ENCODE measurements around the gene ZNF417. TPM values are rescaled to one million over a fixed set of nuclear protein-coding genes. Genes with fewer than 3 reads are reported as not detected.

The ZNF417 gene
- total and polyA plus RNA-seq, 9 of the 15 experiments (the other 6 are each of a cell fraction or from before 2014, with no cell fraction given): 0.35 to 7.2 (median 3.2) TPM

DNA sequence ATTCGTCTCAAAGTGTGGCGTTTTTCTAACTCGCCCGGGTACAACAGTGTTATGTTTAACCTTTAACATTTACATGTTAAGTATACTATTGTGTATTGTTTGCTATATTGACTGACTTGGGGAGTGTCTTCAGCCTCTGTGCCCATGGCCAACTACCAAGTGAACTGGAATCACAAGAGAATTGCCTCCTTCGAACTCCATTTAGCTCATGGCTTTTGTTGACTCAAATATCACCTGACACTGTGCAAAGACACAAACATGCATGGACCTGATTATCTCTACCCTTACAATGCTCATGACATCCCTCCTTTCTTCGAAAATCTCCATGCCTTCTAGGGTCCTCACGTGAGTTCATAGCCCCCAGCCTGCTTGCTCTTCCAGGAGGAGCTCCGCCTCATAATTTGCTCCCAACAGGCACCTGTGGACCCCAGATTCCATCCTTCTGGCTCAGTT is 28.3 kb downstream of the ZNF417 start:
- H2AFZ ChIP-seq (ENCODE audit: low read depth, low read length): no peak overlapping the region
- peaks cover 0 to 5% of the 10 kb centered on the region in 2 experiments; a peak in 2 of 5 replicates for H3K4me1 ChIP-seq (replicated peaks in 1 of 2; ENCODE audit: control insufficient read depth in 2 of 2, insufficient read depth in 2 of 2, low read length in 2 of 2)
- no peaks in the 10 kb centered on the region for H3K36me3 ChIP-seq (ENCODE audit: control insufficient read depth, insufficient read depth, low read length)
- H3K9me1 ChIP-seq (ENCODE audit: control insufficient read depth, insufficient read depth, low read length): no peaks in the 10 kb centered on the region
- H3K9me3 ChIP-seq (replicated peaks; ENCODE audit: control insufficient read depth, insufficient read depth, low read depth, low read length): peaks cover 4% of the 10 kb centered on the region
- H4K20me1 ChIP-seq (replicated peaks; ENCODE audit: control insufficient read depth, insufficient read depth, low read length): no peaks in the 10 kb centered on the region
- no peaks in the 10 kb centered on the region for H3K79me2 ChIP-seq (ENCODE audit: control insufficient read depth, insufficient read depth, low read length)
- intact Hi-C loops (cut with micrococcal nuclease): no loop called here
- in situ Hi-C loops (cut with MboI): no loop called here
- TF ChIP-seq SMAD1 (IDR thresholded peaks at IDR 0.05; ENCODE audit: low read depth, low read length, partially characterized antibody) (no peak), STAT5A (IDR thresholded peaks at IDR 0.05; ENCODE audit: borderline replicate concordance, low read length) (no peak), ZBTB1 (CRISPR knock-in tag; IDR thresholded peaks at IDR 0.05; ENCODE audit: borderline replicate concordance, low read depth) (no peak), ZNF146 (CRISPR knock-in tag; IDR thresholded peaks at IDR 0.05; ENCODE audit: unreplicated experiment) (no peak), RAD21 (CRISPR knock-in tag; conservative IDR thresholded peaks at IDR 0.05 in 1 of 2, IDR thresholded peaks at IDR 0.05 in 1 of 2) (no peak)
- TF ChIP-seq, protein P1, sequence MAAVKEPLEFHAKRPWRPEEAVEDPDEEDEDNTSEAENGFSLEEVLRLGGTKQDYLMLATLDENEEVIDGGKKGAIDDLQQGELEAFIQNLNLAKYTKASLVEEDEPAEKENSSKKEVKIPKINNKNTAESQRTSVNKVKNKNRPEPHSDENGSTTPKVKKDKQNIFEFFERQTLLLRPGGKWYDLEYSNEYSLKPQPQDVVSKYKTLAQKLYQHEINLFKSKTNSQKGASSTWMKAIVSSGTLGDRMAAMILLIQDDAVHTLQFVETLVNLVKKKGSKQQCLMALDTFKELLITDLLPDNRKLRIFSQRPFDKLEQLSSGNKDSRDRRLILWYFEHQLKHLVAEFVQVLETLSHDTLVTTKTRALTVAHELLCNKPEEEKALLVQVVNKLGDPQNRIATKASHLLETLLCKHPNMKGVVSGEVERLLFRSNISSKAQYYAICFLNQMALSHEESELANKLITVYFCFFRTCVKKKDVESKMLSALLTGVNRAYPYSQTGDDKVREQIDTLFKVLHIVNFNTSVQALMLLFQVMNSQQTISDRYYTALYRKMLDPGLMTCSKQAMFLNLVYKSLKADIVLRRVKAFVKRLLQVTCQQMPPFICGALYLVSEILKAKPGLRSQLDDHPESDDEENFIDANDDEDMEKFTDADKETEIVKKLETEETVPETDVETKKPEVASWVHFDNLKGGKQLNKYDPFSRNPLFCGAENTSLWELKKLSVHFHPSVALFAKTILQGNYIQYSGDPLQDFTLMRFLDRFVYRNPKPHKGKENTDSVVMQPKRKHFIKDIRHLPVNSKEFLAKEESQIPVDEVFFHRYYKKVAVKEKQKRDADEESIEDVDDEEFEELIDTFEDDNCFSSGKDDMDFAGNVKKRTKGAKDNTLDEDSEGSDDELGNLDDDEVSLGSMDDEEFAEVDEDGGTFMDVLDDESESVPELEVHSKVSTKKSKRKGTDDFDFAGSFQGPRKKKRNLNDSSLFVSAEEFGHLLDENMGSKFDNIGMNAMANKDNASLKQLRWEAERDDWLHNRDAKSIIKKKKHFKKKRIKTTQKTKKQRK (IDR thresholded peaks at IDR 0.05; ENCODE audit: borderline replicate concordance, low read depth, low read length): no peak
- TF ChIP-seq, protein P2, sequence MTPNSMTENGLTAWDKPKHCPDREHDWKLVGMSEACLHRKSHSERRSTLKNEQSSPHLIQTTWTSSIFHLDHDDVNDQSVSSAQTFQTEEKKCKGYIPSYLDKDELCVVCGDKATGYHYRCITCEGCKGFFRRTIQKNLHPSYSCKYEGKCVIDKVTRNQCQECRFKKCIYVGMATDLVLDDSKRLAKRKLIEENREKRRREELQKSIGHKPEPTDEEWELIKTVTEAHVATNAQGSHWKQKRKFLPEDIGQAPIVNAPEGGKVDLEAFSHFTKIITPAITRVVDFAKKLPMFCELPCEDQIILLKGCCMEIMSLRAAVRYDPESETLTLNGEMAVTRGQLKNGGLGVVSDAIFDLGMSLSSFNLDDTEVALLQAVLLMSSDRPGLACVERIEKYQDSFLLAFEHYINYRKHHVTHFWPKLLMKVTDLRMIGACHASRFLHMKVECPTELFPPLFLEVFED (CRISPR knock-in tag; conservative IDR thresholded peaks at IDR 0.05): no peak
- no peak for ATAC-seq
- WGBS (ENCODE audit: insufficient coverage, low coverage, missing lambda C conversion rate): 23% methylated on average over 8 of the region's 8 CpGs
- DNase-seq (ENCODE audit: extremely low read depth in 1 of 4, low spot score in 3 of 4): no peak
- ChIA-PET CTCF (ENCODE audit: low intra/inter-chr PET ratio) (no interaction called here), POLR2A (interaction anchor here (1.4 kb wide), 1 partner anchor 8 kb away, joined by 4 read pairs; no protein-coding TSS in a partner anchor)
- H3K27me3 ChIP-seq (ENCODE audit: control insufficient read depth in 2 of 2, insufficient read depth in 2 of 2, low read length in 2 of 2): no peaks in the 10 kb centered on the region
- BruUV-seq (replicated peaks): no TSS peak
- H3K4me3 ChIP-seq: no peak overlapping the region
- H3K27ac ChIP-seq (ENCODE audit: extremely low read depth, low read depth, low read length): no peak overlapping the region
- H3K9ac ChIP-seq (ENCODE audit: insufficient read depth in 1 of 2, low read depth in 2 of 2, low read length in 2 of 2): no peak overlapping the region
- no peak overlapping the region for H3K4me2 ChIP-seq (ENCODE audit: insufficient read depth, low read length)
- no peak for FAIRE-seq

All from K562 (cell line).